ENCODE results near the gene SLC30A4. TPM values are rescaled to one million over a fixed set of nuclear protein-coding genes. Genes with fewer than 3 reads are reported as not detected.
"Not testable (repeated sequence)": the region's sequence is repeated elsewhere in the genome, so short reads cannot be mapped to it uniquely, and the experiment has no call there.

Gene SLC30A4
- polyA plus RNA-seq, 1 experiment: 5.1 TPM

- H3K4me3 ChIP-seq (ENCODE audit: low read depth, low read length): peak overlapping the region; percentile 73
- no peak for TF ChIP-seq CTCF (IDR thresholded peaks at IDR 0.05; ENCODE audit: low read depth, low read length)
- ChIA-PET POLR2A (no interaction called here), CTCF (interaction anchor here (0.8 kb wide), 2 partner anchors 62 to 90 kb away, joined by 4 read pairs; no protein-coding TSS in a partner anchor)
- no peaks in the 10 kb centered on the region; the same call in 1 of the 2 replicates for H3K9me3 ChIP-seq (ENCODE audit: control insufficient read depth, insufficient read depth, low read length)
- DNase-seq (ENCODE audit: low read depth, low spot score): no peak
- H3K27ac ChIP-seq (ENCODE audit: low read depth, low read length): no peak overlapping the region
- H3K27me3 ChIP-seq (ENCODE audit: control insufficient read depth, insufficient read depth, low read length): no peaks in the 10 kb centered on the region
These were observed 793 bp downstream of the SLC30A4 start for GRCh38 chr15:45521596-45522327.

- ChIA-PET CTCF (interaction anchor here (0.6 to 0.9 kb wide), 2 partner anchors 54 to 220 kb away, joined by 3 read pairs; no protein-coding TSS in a partner anchor), POLR2A (no interaction called here)
- H3K27ac ChIP-seq (ENCODE audit: low read depth, low read length): no peak overlapping the region
- H3K27me3 ChIP-seq (ENCODE audit: control insufficient read depth, insufficient read depth, low read length): no peaks in the 10 kb centered on the region
- DNase-seq (ENCODE audit: low read depth, low spot score): no peak
- no peak overlapping the region for H3K4me3 ChIP-seq (ENCODE audit: low read depth, low read length)
- no peaks in the 10 kb centered on the region for H3K9me3 ChIP-seq (ENCODE audit: control insufficient read depth, insufficient read depth, low read length)
- no peak for TF ChIP-seq CTCF (IDR thresholded peaks at IDR 0.05; ENCODE audit: low read depth, low read length)
These were observed 11.7 kb downstream of the SLC30A4 start for GRCh38 chr15:45510758-45511280.

- CTCF ChIA-PET: interaction anchor here (1.0 to 1.4 kb wide), 2 partner anchors 43 to 104 kb away, joined by 5 to 7 read pairs; no protein-coding TSS in a partner anchor
- POLR2A ChIA-PET; H3K27ac ChIP-seq (ENCODE audit: low read depth, low read length); DNase-seq (ENCODE audit: low read depth, low spot score); H3K9me3 ChIP-seq (ENCODE audit: control insufficient read depth, insufficient read depth, low read length); H3K4me3 ChIP-seq (ENCODE audit: low read depth, low read length); H3K27me3 ChIP-seq (ENCODE audit: control insufficient read depth, insufficient read depth, low read length): not testable (repeated sequence)
These were observed 15.4 kb downstream of the SLC30A4 start for GRCh38 chr15:45507143-45507542.

- Histone ChIP-seq H3K27me3 (ENCODE audit: control insufficient read depth, insufficient read depth, low read length) (no peaks in the 10 kb centered on the region), H3K4me3 (ENCODE audit: low read depth, low read length) (no peak overlapping the region), H3K9me3 (ENCODE audit: control insufficient read depth, insufficient read depth, low read length) (no peaks in the 10 kb centered on the region), H3K27ac (ENCODE audit: low read depth, low read length) (no peak overlapping the region)
- DNase-seq (ENCODE audit: low read depth, low spot score): no peak
- ChIA-PET CTCF (no interaction called here), POLR2A (no interaction called here)
- TF ChIP-seq CTCF (IDR thresholded peaks at IDR 0.05; ENCODE audit: low read depth, low read length): no peak
These were observed 23.1 kb downstream of the SLC30A4 start for GRCh38 chr15:45499426-45499825.

- TF ChIP-seq CTCF (IDR thresholded peaks at IDR 0.05; ENCODE audit: low read depth, low read length): no peak
- Histone ChIP-seq H3K9me3 (ENCODE audit: control insufficient read depth, insufficient read depth, low read length) (no peaks in the 10 kb centered on the region), H3K27ac (ENCODE audit: low read depth, low read length) (no peak overlapping the region), H3K27me3 (ENCODE audit: control insufficient read depth, insufficient read depth, low read length) (no peaks in the 10 kb centered on the region), H3K4me3 (ENCODE audit: low read depth, low read length) (no peak overlapping the region)
- CTCF ChIA-PET: interaction anchor here (0.6 kb wide), 1 partner anchor 115 kb away, joined by 3 read pairs; no protein-coding TSS in a partner anchor
- POLR2A ChIA-PET: no interaction called here
- DNase-seq (ENCODE audit: low read depth, low spot score): no peak
These were observed 23.9 kb downstream of the SLC30A4 start for GRCh38 chr15:45498701-45499100.

All from AG04450 (cell line).